Ectodermal cell (in vitro differentiated cells): Measurements from ENCODE around the gene NR1H3.

Experiments used
- H3K27ac ChIP-seq: 2 replicates; pipeline ENCODE4 v1.7.0; 2013; ENCODE audit warnings: mild to moderate bottlenecking, low read depth, low read length; ENCODE audit not compliant: insufficient read depth, poor library complexity, severe bottlenecking
- H3K27me3 ChIP-seq: 2 replicates; pipeline ENCODE4 v1.7.0; 2013; ENCODE audit warnings: mild to moderate bottlenecking, low read length; ENCODE audit not compliant: insufficient read depth, control insufficient read depth, poor library complexity, severe bottlenecking
- H3K36me3 ChIP-seq: one replicate; pipeline ENCODE4 v1.7.0; 2013; ENCODE audit warnings: low read length; ENCODE audit not compliant: control insufficient read depth, insufficient read depth
- H3K4me1 ChIP-seq: one replicate; pipeline ENCODE4 v1.7.0; 2013; ENCODE audit warnings: low read length; ENCODE audit not compliant: control insufficient read depth, insufficient read depth
- H3K4me3 ChIP-seq: 2 replicates; pipeline ENCODE4 v1.7.0; 2013; ENCODE audit warnings: low read depth, low read length, control low read depth; ENCODE audit not compliant: insufficient read depth
- H3K9me3 ChIP-seq: 2 replicates; pipeline ENCODE4 v1.7.0; 2013; ENCODE audit warnings: mild to moderate bottlenecking, low read length, moderate library complexity; ENCODE audit not compliant: control insufficient read depth
- WGBS, 2 experiments: methylation state at CpG; one replicate each; pipeline ENCODE4 v1.1.7; 2013; ENCODE audit warnings: missing lambda C conversion rate in 2 of 2; 5-methylcytosine and 5-hydroxymethylcytosine counted together

Gene NR1H3

GRCh38 chr11:47243454-47243853 is 14.3 kb upstream of the NR1H3 start:
- H3K27ac ChIP-seq = no peak overlapping the region
- H3K9me3 ChIP-seq = no peaks in the 10 kb centered on the region
- peaks cover 6% of the 10 kb centered on the region for H3K4me1 ChIP-seq
- H3K36me3 ChIP-seq = peaks cover 50% of the 10 kb centered on the region
- 92 to 96% methylated on average over 4 of the region's 4 CpGs for WGBS, 2 experiments
- H3K4me3 ChIP-seq = no peak overlapping the region
- H3K27me3 ChIP-seq = no peaks in the 10 kb centered on the region

DNA sequence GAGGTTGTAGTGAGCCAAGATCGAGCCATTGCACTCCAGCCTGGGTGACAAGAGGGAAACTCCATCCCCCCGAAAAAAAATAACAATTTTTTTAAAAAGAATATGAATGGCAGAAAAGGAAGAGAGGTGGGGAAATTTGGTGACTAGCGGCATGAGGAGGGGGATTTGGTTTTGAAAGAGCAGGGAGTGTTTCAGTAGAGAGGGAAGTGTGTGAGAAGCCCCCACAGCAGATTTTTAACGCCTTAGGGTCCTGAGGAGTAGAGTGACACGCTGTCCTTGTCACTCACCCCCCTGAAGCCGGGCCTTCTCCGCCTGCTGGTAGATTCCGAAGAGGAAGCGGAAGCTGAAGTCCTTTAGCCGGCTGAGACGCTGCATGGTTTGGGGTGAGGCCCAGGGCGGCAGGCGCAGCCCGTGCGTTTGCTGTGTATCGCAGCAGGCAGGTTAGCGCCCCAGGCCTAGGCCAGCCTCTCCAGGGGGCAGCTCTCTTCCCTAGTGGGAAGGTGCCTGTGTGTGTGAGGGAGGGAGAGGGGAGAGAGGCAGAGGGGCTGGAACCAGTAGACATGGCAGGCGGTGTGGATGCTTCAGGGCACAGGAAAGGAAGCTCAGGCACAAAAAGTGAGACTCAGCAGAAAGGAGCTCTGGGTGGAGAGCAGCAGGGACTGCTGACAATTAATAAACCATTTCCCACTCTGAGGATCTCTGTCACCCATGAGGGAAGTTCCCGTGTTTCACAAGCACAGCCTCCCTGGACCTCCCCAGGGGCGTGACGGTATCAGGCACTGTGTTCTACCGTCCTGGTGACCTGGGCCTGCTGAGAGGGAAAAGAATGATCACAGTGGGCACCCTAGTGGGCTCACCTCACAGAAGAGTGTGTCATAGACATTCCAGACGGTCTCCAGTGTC is 13.1 kb upstream of the NR1H3 start:
- peaks cover 39% of the 10 kb centered on the region for H3K36me3 ChIP-seq
- 95 to 96% methylated on average over 23 of the region's 23 CpGs for WGBS, 2 experiments
- no peaks in the 10 kb centered on the region for H3K27me3 ChIP-seq
- H3K4me3 ChIP-seq = no peak overlapping the region
- no peak overlapping the region for H3K27ac ChIP-seq
- H3K4me1 ChIP-seq = peaks cover 6% of the 10 kb centered on the region
- no peaks in the 10 kb centered on the region for H3K9me3 ChIP-seq

GRCh38 chr11:47245611-47246357 is 12.0 kb upstream of the NR1H3 start:
- H3K36me3 ChIP-seq = peaks cover 38% of the 10 kb centered on the region
- H3K27ac ChIP-seq = no peak overlapping the region
- H3K4me3 ChIP-seq = no peak overlapping the region
- H3K9me3 ChIP-seq = no peaks in the 10 kb centered on the region
- H3K4me1 ChIP-seq = peaks cover 6% of the 10 kb centered on the region
- H3K27me3 ChIP-seq = no peaks in the 10 kb centered on the region
- 89 to 94% methylated on average over 11 of the region's 11 CpGs for WGBS, 2 experiments

DNA sequence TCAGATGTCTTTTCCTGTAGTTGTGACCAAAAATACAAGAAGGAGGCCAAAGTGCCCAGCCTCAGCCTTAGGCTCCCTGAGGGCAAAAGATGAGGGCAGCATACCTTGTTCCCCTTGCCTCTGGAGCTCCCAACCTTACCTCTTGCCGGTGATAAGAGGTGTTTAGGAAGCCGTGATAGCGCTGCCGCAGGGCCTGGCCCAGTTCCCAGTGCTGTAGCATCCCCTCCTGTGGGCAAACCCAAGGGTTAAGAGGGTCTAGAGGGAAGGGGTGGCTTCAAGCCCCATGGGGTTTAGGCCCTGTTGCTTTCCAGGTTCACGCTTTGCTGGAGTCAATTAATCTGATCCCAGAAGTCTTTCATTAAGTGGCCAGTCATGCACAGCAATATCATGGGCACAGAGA is 10.3 kb upstream of the NR1H3 start:
- H3K36me3 ChIP-seq = peaks cover 24% of the 10 kb centered on the region
- WGBS, 2 experiments = 92 to 96% methylated on average over 5 of the region's 5 CpGs
- H3K9me3 ChIP-seq = no peaks in the 10 kb centered on the region
- peaks cover 6% of the 10 kb centered on the region for H3K4me1 ChIP-seq
- no peaks in the 10 kb centered on the region for H3K27me3 ChIP-seq
- H3K4me3 ChIP-seq = peak overlapping the region; percentile 86
- H3K27ac ChIP-seq = no peak overlapping the region

DNA sequence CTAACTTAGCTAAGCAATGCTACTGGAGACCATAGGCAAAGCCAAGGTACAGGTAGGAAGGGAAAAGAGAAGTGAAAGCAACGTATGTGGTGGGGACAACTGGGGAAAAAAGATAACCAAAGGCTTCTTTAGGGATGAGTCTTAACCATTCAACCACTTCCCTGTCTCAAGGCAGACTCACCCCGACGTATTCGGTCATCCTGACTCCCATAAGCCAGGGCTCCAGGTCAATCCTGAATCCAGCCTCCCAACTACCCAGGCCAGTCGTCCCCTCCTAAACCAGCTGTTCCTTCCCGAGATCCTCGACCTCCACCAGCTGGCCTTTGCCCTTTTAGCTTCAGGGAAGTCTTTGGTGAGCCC is 9.5 kb upstream of the NR1H3 start:
- no peaks in the 10 kb centered on the region for H3K27me3 ChIP-seq
- WGBS, 2 experiments = 1 to 2% methylated on average over 7 of the region's 7 CpGs
- H3K4me1 ChIP-seq = peaks cover 6% of the 10 kb centered on the region
- peak overlapping the region; percentile 86 for H3K4me3 ChIP-seq
- no peaks in the 10 kb centered on the region for H3K9me3 ChIP-seq
- peak overlapping the region; percentile 96 for H3K27ac ChIP-seq
- peaks cover 18% of the 10 kb centered on the region for H3K36me3 ChIP-seq

DNA sequence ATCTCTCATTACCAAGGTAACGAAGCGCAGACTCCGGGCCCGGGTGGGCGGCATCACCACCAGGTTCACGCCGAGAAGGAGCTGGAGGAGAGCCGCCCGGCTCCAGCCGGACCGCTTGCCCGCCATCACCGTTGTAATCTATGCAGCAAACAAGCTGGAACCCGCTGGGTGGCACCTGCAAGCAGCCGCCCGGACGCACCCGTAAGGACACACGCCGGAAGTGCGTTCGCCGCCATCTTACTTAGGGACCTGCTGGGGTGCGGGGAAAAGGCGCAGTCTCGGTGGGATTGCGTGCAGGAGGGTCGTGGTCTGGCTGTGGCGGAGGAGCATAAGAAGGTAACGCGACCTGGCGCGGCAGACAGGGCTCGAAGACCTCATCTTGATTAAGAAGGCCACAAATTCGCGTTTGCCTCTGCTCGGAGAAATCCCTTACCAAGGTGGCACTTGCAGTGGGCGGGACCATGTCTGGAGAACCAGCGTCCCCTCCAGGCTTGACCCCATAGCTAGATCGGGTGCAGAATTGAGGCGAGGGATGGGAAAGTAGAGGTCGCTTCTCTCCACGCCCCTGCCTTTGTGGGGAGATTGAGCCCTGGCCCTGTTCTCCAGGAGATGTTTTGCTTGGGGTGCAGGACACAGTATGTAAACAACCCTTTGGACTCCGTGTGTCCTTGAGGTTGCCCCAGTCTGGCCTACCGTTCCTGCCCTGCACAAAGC is 9.0 kb upstream of the NR1H3 start, which contains the start of gene ACP2:
Gene ACP2 (minus strand): TSS at position 151 of the 714 bp plus-strand sequence. CDS start 25 bp downstream, at position 126.
- Histone ChIP-seq H3K4me3 (peak within 1 kb of the TSS; percentile 86), H3K27me3 (no peaks in the 10 kb centered on the region), H3K27ac (peak within 1 kb of the TSS; percentile 96), H3K4me1 (peaks cover 11% of the 10 kb centered on the region), H3K9me3 (no peaks in the 10 kb centered on the region), H3K36me3 (peaks cover 16% of the 10 kb centered on the region)
- 0 to 1% methylated on average over 45 of the region's 45 CpGs for WGBS, 2 experiments

DNA sequence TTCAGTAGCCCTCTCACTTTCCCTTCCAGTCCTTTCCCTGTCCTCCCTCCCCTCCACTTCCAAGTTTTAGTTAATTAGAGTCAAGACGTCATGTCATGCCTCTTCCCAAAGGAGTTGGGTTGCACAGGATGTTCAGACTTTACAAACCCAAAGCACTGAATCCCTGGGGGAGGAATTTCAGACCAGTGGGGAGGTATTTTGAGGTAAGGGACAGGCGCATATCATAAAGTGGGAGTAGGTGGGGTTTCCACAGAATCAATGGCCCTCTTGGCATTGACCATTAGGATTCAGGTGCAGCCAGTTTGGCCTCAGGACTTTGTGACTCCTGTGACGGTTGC is 8.4 kb upstream of the NR1H3 start:
- Histone ChIP-seq H3K4me3 (peak overlapping the region; percentile 86), H3K27ac (no peak overlapping the region), H3K27me3 (no peaks in the 10 kb centered on the region), H3K4me1 (peaks cover 13% of the 10 kb centered on the region), H3K36me3 (peaks cover 16% of the 10 kb centered on the region), H3K9me3 (no peaks in the 10 kb centered on the region)
- WGBS, 2 experiments = 57 to 62% methylated on average over 3 of the region's 3 CpGs

DNA sequence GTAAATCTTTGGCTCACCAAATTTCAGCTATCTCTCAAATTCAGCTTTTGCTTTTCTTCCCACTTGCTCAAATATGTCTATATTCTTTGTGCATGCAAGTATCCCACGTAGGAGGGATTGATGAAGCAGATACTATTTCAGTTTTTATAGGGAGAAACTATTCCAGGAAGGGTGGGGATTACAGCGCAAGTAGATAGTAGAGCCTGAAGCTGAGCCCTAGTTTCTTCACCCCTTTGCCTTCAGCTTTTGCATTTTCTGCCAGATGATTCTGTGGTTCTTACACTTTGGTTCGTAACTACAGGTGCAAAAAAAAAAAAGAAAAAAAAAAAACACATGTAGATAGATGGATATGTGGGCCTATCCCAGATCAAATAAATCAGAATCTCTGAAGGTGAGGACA is 6.0 kb upstream of the NR1H3 start:
- Histone ChIP-seq H3K4me3 (no peak overlapping the region), H3K4me1 (peaks cover 13% of the 10 kb centered on the region), H3K27ac (no peak overlapping the region), H3K9me3 (no peaks in the 10 kb centered on the region), H3K27me3 (no peaks in the 10 kb centered on the region), H3K36me3 (no peaks in the 10 kb centered on the region)
- 95 to 100% methylated on average over 3 of the region's 3 CpGs for WGBS, 2 experiments

GRCh38 chr11:47253660-47254059 is 4.1 kb upstream of the NR1H3 start:
- Histone ChIP-seq H3K27me3 (no peaks in the 10 kb centered on the region), H3K27ac (no peak overlapping the region), H3K9me3 (no peaks in the 10 kb centered on the region), H3K4me1 (peaks cover 15% of the 10 kb centered on the region), H3K4me3 (no peak overlapping the region), H3K36me3 (no peaks in the 10 kb centered on the region)
- WGBS, 2 experiments = 88 to 98% methylated on average over 2 of the region's 2 CpGs

DNA sequence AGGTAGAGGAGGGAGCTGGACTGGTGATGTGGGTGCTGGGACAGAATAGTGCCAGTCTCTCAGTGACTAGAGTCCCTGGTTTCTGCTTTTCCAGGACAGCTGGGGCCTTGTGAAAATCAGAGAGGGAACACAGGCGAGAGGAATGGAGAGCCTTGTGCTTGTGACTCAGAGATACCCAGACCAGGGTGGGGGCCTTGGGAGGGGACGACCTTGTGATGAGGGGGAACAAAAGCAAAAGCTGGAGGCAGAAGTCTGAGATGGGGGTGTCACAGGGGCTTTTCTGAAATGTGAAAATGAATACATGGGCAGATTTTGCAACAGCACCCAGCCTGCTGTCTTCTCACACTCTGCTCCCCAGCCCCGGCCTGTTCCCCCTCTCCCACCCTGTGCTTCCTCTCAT is 3.4 kb upstream of the NR1H3 start:
- Histone ChIP-seq H3K27me3 (no peaks in the 10 kb centered on the region), H3K27ac (no peak overlapping the region), H3K4me1 (peaks cover 15% of the 10 kb centered on the region), H3K36me3 (no peaks in the 10 kb centered on the region), H3K4me3 (no peak overlapping the region), H3K9me3 (no peaks in the 10 kb centered on the region)
- 87 to 95% methylated on average over 3 of the region's 3 CpGs for WGBS, 2 experiments
